GDM1 (cell line): ENCODE measurements around the gene TTC9.
A peak's percentile ranks its signal among the peaks of the same experiment; 100 is the strongest.
"Not testable (repeated sequence)": the region's sequence is repeated elsewhere in the genome, so short reads cannot be mapped to it uniquely, and the experiment has no call there.

Experiments used
- DNase-seq: peaks from one replicate; lab custom pipeline; 2025; lab: John Stamatoyannopoulos, UW

Gene TTC9

DNA sequence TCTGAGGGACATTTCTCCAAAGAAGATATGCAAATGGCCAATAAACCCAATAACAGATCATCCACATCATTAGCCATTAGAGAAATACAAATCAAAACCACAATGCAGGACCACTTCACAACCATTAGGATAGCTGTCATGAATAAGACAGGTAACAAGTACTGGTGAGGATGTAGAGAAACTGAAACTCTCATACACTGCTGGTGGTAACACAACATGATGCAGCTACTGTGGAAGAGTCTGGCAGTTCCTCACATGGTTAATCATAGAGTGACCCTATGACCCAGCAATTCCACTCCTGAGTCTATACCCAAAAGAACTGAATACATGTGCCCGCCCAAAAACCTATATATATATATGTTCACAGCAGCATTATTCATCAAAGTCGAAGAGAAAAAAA, 39.0 kb downstream of the TTC9 start:
- no peak for DNase-seq

DNA sequence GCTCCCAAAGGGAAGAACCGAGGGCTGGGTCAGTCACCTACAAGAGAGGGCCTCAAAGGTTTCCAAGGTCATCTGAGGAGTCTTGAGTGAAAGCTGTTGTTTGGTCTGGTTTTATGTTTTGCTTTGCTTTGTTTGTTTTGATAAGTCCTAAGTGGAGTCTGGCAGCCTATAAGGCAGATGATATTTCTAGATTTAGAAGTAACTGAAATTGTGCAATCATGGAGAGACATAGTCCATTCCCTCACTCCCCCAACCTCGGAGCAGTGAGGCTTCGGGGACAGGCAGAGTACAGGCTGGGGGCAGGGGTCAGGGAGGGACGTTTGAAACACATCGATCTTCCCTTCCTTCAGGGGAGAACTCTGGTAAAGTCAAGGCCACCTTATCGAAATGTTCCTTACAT, 42.3 kb downstream of the TTC9 start:
- no peak for DNase-seq

DNA sequence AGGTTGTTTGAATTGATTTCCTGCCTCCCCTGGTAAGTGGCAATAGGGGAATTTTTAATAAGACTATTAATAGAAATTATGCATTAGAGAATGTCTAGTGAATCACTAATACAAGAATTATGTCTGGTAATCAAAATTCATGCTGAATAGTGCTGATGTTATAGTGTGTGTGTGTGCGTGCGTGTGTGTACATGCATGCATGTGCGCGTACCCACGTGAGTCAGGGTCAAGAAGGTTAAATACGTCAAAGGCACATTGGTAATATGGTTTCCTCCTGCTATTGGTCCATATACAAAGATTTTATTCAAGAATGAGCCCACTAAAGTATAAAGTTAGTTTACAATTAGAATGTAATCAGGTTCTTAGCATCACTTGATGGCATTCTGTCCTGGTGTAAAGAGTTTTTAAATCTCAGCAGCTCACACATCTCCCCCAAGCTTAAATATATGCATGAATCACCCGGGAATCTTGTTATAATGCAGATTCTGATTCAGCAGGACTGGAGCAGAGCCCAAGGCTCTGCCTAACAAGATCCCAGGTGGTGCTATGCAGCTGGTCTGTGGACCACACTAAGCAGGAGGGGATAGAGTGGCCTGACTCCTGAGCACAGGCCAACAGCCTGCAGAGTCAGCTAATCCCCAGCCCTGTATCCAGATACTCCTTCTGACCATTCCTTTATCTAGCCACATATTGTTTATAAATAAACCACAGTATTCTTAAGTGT, 43.9 kb downstream of the TTC9 start:
- DNase-seq, result no peak

DNA sequence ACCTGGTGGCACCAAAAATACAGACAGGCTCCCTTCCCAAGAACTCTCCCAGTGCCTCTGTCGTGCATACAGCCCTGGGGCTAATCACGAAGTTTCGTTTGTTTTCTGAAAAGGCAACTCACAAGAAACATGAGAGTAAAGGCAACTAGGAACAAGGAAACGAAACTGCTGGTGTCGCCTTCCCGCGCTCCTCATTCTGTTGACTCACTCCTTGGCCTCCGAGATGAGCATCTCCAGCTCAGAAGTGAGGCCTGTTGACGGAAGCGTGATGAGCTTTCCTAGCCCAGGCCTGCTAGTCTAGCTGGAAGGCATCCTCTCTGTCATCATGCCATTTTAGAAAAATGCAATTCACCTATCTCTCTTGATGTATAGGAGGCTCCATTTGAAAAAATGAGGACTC, 50.5 kb downstream of the TTC9 start:
- DNase-seq, result no peak

DNA sequence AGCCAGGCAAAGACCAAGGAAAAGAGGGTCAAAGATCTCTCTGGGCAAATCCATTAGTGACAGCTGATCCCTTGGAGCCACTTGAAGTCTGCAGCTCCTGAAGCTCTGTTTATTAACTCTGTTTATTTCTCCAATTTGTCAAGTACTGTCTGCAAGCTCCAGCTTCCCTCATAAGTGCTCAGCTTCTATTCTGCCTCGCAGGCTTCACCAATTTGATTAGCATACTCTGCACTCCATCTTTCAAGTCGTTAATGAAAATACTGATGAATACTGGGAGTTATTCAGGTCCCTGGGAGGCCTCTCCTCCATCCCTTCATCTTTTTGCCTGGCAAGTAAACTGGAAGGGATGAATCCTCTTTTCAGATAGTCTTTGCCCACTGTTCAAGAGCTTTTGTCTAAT, 54.3 kb downstream of the TTC9 start:
- no peak for DNase-seq

DNA sequence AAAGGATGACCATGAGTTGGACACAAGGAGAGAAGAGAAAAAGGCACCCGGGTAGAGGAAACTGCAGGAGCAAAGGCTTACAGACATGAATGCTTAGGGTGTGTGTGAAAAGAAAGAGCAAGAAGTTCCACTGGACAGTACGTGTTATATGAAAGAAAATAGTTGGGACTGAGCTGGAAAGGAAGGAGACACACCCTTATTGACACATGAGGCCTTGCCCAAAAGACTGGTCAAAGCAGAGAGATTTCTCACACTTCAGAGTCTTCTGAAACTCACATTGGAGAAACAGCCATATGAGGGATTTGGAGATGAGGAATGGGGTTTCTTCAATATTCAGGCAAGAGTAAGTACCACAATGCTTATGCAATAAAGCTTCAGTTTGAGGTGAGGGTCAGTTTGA, 56.0 kb downstream of the TTC9 start:
- no peak for DNase-seq

DNA sequence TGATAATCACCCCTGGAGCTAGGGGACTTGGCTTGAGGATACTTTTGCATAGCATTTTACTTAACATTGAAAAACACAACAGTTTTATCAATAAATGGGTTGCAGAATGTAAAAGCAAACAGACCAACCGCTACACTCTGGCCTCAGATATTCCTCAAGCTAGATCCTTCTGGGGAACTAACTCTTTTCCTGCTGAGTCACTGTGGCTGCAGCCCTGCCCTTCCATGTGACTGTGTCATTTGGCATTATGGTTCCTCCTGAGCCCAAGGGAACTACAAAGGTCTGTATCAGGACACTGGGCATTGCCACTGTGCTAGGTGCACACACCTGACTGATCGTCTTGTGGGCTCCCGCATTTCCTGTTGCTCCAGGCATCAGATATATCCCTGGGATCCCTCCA, 56.6 kb downstream of the TTC9 start:
- peak; percentile 79 for DNase-seq

DNA sequence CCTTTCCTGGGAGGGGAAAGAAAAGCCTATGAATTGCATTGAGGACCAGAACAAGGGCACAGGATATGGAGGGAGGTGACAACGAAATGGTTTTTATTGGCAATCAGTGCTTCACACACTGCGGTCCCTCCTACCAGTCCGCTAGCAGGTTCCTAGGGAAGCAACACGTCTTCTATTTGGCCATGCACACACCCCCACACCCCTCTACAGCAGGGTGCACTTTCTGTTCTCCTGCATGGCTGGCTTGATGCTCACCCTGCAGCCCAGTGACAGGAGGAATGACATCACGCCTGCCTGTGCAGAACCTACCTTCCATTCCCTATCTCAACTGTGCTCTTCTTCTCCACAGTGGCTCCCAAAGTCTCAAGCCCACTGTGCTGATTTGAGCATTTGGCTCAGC, 57.9 kb downstream of the TTC9 start:
- no peak for DNase-seq

DNA sequence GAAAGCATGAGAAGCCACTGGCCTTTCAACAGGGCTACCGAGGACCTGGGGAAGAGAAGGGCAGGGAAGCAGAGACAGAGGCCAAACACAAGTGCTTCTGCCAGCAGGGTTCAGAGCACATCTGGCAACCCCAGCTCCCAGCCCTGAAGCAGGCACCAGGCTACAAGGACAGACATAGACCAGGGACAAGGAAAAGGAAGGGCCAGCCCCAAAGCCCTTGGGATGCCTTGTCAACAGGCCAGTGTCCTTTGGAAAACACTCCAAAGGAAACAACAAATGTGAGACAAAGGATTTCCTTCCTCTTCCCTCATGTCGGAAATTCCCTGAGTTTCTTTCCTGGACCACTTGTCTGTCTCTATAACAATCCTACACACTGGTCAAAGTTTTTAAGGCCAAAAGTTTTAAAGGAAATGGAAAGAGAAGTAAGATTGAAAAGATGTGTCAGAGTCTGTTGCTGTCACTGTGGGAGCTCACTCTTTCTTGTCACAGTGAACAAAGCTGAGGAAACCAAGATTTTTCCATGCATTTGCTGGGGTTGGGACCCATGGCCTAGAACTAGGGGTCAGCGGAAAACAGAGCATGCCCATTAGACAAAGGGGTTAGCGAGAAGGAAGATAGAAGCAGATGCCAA, 59.4 kb downstream of the TTC9 start:
- no peak for DNase-seq

DNA sequence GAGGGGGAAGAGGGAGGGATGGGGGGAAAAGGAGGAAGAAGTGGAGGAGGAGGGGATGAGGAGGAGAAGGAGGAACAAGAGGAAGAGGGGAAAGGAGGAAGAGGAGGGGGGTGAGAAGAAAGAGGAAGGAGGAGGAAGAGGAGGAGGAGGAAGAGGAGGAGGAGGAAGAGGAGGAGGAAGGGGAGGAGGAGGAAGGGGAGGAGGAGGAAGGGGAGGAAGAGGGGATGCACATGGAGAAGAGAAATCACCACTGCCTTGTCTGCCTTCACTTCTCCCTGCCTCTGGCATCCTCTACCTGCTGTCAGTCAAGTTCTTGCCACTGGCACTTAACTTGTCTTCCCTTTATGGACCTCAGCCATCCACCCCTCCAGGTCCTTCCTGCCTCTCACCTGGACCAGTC, 59.9 kb downstream of the TTC9 start:
- no peak for DNase-seq

DNA sequence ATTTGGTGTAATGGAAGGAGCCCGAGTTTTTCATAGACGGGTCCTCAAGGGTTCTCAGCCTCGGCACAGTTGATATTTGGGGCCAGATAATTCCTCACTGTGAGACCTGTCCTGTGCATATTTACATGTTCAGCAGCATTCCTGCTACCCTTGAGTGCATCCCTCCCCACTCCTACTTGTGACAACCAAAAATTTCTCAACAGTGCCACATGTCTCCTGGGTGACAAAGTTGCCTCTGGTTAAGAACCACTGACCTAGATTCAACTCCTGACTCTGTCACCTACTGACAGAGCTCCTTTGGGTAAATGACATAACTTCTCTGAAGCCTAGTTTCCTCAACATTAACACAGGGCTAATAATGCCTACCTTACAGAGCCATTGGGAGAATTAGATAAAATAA, 60.4 kb downstream of the TTC9 start:
- no peak for DNase-seq

DNA sequence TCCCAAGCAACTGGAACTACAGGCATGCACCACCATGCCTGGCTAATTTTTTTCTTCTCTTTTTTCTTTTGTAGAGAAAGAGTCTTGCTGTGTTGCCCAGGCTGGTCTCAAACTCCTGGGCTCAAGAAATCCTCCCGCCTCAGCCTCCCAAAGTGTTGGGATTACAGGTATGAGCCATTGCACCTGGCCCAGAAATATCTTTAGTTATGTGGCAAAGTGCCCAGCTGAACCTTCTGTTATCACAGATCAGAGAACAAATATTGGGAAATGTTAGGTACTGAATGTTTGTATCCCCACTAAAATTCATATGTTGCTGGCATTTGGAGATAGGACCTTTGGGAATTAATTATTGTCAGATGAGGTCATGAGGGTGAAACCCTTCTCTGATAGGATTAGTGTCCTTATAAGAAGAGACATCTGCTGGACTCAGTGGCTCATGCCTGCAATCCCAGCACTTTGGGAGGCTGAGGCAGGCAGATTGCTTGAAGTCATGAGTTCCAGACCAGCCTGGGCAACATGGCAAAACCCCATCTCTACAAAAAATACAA, 62.0 kb downstream of the TTC9 start:
- DNase-seq, result not testable (repeated sequence)

DNA sequence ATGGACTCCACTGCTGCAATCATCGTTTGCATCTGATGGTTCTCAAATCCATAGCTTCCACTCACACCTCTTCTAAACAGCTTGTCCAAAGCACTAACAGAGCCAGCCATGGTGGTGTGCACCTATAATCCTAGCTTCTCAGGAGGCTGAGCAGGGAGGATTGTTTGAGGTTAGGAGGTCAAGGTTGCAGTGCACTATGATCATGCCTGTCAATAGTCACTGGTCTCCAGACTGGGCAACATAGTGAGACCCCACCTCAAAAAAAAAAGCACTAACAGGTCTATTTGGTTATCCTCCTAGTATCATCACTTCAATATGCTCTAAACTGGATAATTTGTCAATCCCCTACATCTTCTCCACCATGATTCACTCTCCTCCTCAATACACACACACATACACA, 63.2 kb downstream of the TTC9 start:
- DNase-seq, result no peak

DNA sequence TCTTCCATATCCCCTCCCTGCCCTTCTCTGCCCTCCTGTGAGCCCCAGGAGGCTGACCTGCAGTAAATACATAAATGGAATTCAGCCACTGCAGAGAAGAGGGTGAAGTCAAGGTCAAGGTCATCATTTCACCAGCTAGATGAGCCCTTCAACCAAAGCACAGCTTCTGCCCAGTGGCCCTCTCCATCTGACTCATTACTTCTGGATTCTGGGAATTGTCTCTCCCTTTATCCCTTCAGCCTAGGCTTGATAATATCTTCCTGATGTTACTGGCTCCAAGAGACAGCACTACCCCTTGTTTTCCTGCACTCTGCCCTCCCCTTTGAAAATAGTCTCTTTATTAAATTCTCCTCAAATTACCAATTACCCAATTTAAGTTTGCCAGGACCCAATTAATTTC, 64.5 kb downstream of the TTC9 start:
- no peak for DNase-seq

DNA sequence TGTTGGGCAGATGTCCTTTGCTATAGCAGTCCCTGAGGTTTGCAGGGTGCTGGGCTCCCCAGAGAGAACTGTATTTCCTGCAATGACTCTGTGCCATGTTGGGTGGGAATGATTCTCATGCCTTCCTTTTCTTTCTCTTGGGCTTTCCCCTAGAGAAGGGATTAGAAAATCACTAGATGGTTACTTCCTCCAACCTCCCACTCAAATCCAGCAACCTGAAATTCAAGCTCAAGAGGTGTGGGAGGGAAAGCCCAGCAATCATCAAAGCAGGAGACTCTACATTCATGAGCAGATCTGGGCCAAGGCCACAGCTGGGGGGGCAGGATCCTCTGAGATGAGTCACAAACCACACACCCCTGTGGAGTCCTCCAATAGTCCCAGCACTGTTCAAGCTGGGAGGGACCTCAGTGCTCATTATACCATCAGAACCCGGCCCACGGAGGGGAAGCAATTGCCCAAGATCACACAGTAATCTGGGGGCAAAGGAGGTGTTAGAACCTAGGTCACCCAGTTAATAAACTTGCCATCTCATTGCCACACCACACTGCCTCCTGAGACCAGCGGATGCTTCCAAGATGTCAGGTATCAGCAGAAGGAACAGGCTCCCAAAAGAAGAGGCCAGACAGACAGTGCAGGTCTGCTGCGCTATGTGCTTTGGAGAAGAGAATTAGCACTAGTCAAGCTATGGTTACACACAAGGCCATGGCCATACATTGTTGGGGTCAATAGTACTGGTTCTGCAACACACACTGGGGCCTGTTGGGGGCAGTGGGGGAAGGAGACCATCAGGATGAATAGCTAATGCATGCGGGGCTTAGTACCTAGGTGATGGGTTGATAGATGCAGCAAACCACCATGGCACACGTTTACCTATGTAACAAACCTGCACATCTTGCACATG, 65.7 kb downstream of the TTC9 start:
- DNase-seq, result peak; percentile 24

DNA sequence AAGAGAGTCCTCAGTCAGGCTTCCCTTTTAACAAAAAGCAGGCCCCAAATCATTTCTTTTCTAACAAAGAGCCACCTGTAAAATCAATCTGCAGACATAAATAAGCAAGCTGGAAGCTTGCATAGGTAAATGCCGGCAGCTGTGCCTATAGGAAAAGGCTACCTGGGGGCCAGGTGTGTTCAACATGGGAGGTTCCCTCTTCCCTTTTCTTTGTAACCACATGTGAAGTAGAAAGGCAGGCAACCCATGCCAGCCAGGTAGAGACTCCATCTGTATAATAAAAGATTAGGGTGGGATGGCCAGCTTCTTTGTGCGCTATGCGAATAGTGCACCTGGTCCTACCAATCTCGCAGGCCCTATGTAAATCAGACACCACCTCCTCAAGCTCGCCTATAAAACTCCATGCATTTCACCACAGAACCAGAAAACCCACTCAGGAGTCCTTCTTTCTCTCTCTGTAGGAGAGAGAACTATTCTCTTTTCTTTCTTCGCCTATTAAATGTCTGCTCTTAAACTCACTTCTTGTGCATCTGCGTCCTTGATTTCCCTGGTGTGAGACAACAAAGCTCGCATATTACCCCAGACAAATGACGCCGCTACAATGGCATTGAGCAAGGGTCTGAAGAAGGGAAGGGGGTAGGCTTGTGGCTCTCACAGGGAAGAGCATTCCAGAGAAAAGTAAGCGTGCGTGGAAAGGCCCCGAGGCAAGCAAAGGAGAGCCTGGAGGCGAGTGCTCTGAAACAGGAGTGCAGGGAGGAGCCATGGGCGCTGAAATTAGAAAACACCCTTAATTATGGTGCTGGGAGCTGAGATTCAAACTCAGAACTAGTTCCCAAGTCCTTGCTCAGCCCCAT, 67.2 kb downstream of the TTC9 start:
- DNase-seq, result no peak

DNA sequence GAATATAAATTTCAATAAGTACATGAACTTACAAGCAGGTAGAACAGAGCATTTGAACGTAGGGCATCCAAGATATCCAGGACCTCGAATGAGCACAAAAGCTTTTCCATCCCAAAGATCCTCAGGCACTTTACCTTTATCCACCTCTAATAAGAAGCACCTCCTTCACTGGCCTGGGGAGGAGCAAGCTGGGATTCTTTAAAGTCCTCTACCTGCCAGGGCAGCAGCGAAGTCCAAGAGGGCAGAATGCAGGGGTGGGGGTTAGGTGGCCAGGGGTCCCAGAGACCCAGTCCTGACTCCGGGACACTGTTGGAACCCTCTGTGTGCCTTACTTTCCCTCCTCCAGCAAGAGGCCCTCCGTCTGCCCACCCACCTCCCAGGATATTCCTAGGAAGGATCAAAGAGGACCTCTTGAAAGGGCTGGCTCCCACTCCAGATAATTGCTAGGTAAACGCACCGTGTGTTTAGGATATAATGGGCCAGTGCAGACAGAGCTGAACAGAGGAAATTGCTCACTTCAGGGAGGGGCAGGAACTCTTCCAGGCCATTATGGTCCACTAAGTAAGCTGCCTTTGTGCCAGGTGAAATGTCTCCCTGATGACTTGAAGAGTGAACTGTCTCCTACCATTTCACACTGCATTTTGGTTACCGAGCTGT, 68.1 kb downstream of the TTC9 start:
- DNase-seq, result no peak

DNA sequence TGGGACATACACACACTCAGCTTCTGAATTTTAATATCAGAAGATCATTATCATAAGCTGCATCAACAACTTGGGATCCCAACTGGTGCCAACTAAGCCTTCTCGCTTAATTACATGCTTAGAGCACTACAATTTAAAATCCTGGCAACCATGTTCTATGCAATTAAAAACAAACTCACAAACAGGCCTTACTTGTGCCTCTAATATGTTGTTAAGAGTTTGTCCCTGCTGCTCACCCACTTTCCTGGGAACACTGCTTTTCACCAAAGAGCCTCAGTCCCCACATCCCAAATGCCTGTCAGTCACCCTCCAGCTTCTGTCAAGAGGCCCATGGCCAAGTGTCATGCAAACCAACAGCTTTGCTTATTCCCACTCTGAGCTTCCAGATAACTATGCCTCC, 69.7 kb downstream of the TTC9 start:
- no peak for DNase-seq

DNA sequence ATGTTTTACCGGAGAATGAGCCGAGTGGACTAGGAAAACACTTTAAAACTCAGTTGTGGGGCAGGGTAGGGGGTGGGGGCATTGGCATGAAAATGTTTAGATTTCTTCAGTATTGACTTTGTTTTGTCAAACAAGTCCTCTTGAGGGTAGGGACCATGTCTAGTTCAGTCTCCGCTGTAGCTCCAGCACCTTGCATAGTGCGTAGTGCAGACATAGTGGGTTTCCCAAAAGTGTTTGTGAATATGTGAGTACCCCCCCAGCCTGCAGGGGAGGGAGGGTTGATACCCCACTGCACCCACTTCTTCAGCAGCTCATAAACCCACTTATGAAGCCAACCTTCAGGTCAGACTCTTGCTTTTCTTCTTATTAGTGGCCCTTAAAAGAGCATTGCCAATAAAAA, 71.4 kb downstream of the TTC9 start:
- DNase-seq, result no peak

DNA sequence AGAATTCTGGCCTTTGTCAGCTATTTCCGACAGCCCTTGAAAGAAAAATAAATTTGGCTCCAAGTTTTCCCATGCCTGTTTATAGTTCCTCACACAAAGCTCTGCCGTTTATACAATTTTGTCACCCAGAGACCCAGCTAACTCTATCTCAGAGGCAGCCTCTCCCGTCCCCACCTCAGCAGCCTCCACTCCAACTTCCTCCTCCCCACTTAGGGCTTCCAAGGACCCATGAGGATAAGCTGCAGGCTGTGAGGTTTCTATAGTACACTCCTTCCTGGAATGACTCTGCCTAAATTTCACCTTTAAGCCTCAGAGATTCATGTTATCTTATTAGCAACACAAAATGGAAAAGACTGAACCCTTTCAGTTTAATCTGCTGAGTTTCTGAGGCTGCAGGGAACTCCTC, 71.8 kb downstream of the TTC9 start:
- no peak for DNase-seq

DNA sequence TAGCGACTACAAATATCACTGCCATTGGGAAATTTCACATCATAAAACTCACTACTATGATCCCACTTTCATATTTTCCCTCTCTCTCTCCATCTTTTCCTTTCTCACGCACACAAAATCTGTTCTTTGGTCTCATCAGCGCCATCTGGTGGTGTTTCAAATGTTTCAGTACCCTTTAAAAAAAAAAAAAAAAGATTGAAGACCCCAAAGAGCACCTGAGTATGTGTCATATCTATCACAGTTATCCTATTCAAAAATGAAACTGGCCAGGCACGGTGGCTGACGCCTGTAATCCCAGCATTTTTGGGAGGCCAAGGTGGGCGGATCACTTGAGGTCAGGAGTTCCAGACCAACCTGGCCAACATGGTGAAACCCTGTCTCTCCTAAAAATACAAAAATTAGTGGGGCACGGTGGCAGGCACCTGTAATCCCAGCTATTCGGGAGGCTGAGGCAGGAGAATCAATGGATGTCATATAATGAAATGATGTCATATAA, 72.4 kb downstream of the TTC9 start:
- DNase-seq, result peak; percentile 26
